Astrocyte of the spinal cord (primary cell): ENCODE data around the gene GTF2IRD1.

Source experiments
- DNase-seq: peaks from one replicate; pipeline ENCODE4 v3.0.0; 2011; ENCODE audit warnings: low read depth, low spot score
- H3K4me3 ChIP-seq: 2 replicates; pipeline ENCODE4 v1.5.1; 2011; ENCODE audit warnings: low read depth, mild to moderate bottlenecking, low read length, moderate library complexity
- in situ Hi-C: cut with HindIII; loops from 2 replicates; pipeline ENCODE4 v1.10.0; 2017; ENCODE audit warnings: low sequenced_read_pairs
- TF ChIP-seq, protein P1 (sequence below): IDR thresholded peaks from 2 replicates; pipeline ENCODE4 v1.5.1; 2012; ENCODE audit warnings: low read depth, mild to moderate bottlenecking, low read length, inconsistent platforms

GTF2IRD1 gene

DNA sequence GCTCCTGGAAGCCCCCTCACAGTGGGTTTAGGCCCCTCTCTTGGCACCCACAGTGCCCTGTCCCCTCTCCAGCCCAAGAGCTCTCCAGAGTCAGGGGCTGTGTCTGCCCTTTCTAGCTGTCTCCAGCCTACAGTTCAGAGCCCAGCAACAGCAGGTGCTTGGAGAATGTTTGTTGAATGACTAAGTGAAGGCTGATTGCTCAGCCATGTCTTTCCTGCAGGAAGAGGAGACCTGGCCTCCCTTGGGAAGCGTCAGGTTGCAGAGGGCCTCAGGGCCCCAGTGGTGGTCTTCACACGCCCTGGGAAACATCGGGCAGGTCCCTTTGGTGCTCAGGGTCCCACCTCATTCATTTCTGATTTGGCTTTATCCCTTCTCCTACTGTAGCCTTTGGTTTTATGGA is 62.5 kb downstream of the GTF2IRD1 start:
- in situ Hi-C loops = no loop called here
- no peak overlapping the region for H3K4me3 ChIP-seq
- TF ChIP-seq, protein P1, sequence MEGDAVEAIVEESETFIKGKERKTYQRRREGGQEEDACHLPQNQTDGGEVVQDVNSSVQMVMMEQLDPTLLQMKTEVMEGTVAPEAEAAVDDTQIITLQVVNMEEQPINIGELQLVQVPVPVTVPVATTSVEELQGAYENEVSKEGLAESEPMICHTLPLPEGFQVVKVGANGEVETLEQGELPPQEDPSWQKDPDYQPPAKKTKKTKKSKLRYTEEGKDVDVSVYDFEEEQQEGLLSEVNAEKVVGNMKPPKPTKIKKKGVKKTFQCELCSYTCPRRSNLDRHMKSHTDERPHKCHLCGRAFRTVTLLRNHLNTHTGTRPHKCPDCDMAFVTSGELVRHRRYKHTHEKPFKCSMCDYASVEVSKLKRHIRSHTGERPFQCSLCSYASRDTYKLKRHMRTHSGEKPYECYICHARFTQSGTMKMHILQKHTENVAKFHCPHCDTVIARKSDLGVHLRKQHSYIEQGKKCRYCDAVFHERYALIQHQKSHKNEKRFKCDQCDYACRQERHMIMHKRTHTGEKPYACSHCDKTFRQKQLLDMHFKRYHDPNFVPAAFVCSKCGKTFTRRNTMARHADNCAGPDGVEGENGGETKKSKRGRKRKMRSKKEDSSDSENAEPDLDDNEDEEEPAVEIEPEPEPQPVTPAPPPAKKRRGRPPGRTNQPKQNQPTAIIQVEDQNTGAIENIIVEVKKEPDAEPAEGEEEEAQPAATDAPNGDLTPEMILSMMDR = no peak
- DNase-seq = no peak

DNA sequence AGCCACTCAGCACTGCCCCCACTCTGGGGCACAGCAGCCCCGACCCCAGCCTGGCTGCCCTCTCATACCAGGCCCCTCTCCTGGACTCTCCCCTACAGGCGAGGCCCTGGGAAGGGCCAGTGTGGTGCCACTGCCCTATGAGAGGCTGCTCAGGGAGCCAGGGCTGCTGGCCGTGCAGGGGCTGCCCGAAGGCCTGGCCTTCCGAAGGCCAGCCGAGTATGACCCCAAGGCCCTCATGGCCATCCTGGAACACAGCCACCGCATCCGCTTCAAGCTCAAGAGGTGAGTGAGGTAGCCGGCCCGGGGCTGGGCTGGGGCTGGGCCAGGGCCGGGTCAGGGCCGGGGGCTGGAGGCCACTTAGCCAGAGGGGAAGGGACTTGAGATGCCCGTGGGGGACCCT is 64.3 kb downstream of the GTF2IRD1 start:
- in situ Hi-C loops = no loop called here
- no peak for DNase-seq
- TF ChIP-seq, protein P1 = no peak
- H3K4me3 ChIP-seq = no peak overlapping the region

DNA sequence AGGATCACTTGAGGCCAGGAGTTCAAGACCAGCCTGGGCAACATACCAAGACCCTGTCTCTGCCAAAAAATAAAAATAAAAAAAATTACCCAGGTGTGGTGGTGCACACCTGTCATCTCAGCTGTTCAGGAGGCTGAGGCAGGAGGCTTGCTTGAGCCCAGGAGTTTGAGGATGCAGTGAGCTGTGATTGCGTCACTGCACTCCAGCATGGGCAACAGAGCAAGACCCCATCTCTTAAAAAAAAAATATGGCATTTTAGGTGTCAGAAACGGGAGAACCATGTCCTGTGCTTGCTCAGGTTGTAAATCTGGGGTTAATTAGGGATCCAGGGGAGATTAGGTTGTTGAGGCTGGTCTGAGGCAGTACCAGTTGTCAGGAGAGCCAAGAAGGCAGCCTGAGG is 64.9 kb downstream of the GTF2IRD1 start:
- TF ChIP-seq, protein P1 = no peak
- in situ Hi-C loops = no loop called here
- H3K4me3 ChIP-seq = no peak overlapping the region

GRCh38 chr7:74519395-74519794 is 65.7 kb downstream of the GTF2IRD1 start:
- DNase-seq = no peak
- TF ChIP-seq, protein P1 = no peak
- H3K4me3 ChIP-seq = no peak overlapping the region
- in situ Hi-C loops = no loop called here

More for the DNA sequence above, 64.9 kb downstream of the GTF2IRD1 start:
- no peak for DNase-seq

- TF ChIP-seq, protein P1 = no peak
- no peak for DNase-seq
- no peak overlapping the region for H3K4me3 ChIP-seq
- in situ Hi-C loops = no loop called here
These were observed 68.1 kb downstream of the GTF2IRD1 start for GRCh38 chr7:74521855-74522254.

- TF ChIP-seq, protein P1 = no peak
- no peak for DNase-seq
- H3K4me3 ChIP-seq = no peak overlapping the region
- in situ Hi-C loops = no loop called here
These were observed 68.7 kb downstream of the GTF2IRD1 start for GRCh38 chr7:74522281-74522905.

DNA sequence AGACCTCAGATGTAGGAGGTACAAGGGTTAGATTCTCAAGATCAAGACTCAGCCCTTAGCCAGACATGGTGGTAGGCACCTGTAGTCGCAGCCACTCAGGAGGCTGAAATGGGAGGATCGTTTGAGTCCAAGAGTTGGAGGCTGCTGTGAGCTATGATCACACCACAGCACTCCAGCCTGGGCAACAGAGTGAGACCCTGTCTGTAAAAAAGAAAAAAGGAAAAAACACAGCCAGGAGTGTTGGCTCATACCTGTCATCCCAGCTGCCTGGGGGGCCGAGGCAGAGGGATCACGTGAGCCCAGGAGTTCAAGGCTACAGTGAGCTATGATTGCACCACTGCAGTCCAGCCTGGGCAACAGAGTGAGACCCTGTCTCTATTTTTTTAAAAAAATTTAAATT is 69.3 kb downstream of the GTF2IRD1 start:
- in situ Hi-C loops = no loop called here
- TF ChIP-seq, protein P1 = no peak
- DNase-seq = no peak
- no peak overlapping the region for H3K4me3 ChIP-seq
